Vagina (tissue), 2 donors: ENCODE results near the gene AEBP1. TPM values are rescaled to one million over a fixed set of nuclear protein-coding genes. Genes with fewer than 3 reads are reported as not detected.

Experiments used
- DNase-seq, 2 donors: peaks; one replicate each; pipeline ENCODE4 v3.0.0-alpha.2; 2017; ENCODE audit errors: extremely low spot score in 2 of 2
- H3K27ac ChIP-seq: fragments of 200-600 bp; sonication (generic); one replicate; pipeline ENCODE4 v1.5.1; 2019
- H3K27me3 ChIP-seq: fragments of 200-600 bp; sonication (generic); one replicate; pipeline ENCODE4 v1.5.1; 2019
- H3K36me3 ChIP-seq, 2 donors: fragments of 200-600 bp; sonication (generic); one replicate each; pipeline ENCODE4 v1.5.1; 2017 to 2019
- H3K4me1 ChIP-seq: fragments of 200-600 bp; sonication (generic); one replicate; pipeline ENCODE4 v1.5.1; 2019
- H3K4me3 ChIP-seq, 2 donors: fragments of 200-600 bp; sonication (generic); 1 replicate in 1 of 2; 2 replicates in 1 of 2; pipeline ENCODE4 v1.5.1; 2016 to 2019
- H3K9me3 ChIP-seq: fragments of 200-600 bp; sonication (generic); one replicate; pipeline ENCODE4 v1.5.1; 2019
- CTCF ChIP-seq, 3 experiments: fragments of 450-650 bp in 2 of 3; fragments of 200-600 bp in 1 of 3; sonication (generic) in 1 of 3; IDR thresholded peaks; one replicate each; pipeline ENCODE4 v1.5.1; 2017 to 2019; ENCODE audit warnings: antibody characterized with exemption in 3 of 3, mild to moderate bottlenecking in 2 of 3, moderate library complexity in 2 of 3
- POLR2A ChIP-seq, 2 donors: fragments of 450-650 bp; IDR thresholded peaks; one replicate each; pipeline ENCODE4 v1.6.1; 2017; ENCODE audit warnings: antibody characterized with exemption in 2 of 2, mild to moderate bottlenecking in 2 of 2, moderate library complexity in 2 of 2
- POLR2AphosphoS5 ChIP-seq, 2 donors: sonication (generic); formaldehyde crosslinking; IDR thresholded peaks; one replicate each; pipeline ENCODE4 v1.9.0; 2017; ENCODE audit warnings: antibody characterized with exemption in 2 of 2, mild to moderate bottlenecking in 2 of 2, low read depth in 1 of 2; ENCODE audit not compliant: insufficient read depth in 1 of 2
- intact Hi-C: fragments of 100-400 bp; cut with DNase I; formaldehyde crosslinking; loops from one replicate; pipeline ENCODE4 v1.15.1; 2023
- total RNA-seq: library from RNA; depleted of rRNA; stranded (reverse); fragments of >200 nt; gene quantifications from one replicate; pipeline ENCODE4 v1.2.3, GENCODE V29; 2016

The AEBP1 gene
- total RNA-seq, 1 donor from 2014 or later = 321 TPM

DNA sequence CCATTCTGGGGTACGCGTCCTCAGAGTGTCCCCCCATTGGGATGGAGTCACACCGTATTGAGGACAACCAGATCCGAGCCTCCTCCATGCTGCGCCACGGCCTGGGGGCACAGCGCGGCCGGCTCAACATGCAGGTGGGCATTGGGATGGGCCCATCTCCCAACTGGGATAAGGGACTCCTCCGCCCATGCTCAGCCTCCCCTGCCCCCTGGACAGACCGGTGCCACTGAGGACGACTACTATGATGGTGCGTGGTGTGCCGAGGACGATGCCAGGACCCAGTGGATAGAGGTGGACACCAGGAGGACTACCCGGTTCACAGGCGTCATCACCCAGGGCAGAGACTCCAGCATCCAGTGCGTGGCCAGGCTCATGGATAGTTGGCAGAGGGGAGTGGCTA is 5.8 kb downstream of the AEBP1 start:
- Histone ChIP-seq H3K9me3 (no peaks in the 10 kb centered on the region), H3K4me3 (no peak overlapping the region), H3K36me3 (peaks cover 0 to 76% of the 10 kb centered on the region in 2 donors), H3K27ac (no peak overlapping the region), H3K27me3 (no peaks in the 10 kb centered on the region), H3K4me1 (peaks cover 28% of the 10 kb centered on the region)
- intact Hi-C loops = no loop called here
- TF ChIP-seq POLR2A (IDR thresholded peaks at IDR 0.05) = no peak
- TF ChIP-seq POLR2AphosphoS5 (IDR thresholded peaks at IDR 0.05; ENCODE audit: insufficient read depth in 1 of 2, low read depth in 1 of 2) = no peak
- no peak for TF ChIP-seq CTCF (IDR thresholded peaks at IDR 0.05)
- DNase-seq = no peak

DNA sequence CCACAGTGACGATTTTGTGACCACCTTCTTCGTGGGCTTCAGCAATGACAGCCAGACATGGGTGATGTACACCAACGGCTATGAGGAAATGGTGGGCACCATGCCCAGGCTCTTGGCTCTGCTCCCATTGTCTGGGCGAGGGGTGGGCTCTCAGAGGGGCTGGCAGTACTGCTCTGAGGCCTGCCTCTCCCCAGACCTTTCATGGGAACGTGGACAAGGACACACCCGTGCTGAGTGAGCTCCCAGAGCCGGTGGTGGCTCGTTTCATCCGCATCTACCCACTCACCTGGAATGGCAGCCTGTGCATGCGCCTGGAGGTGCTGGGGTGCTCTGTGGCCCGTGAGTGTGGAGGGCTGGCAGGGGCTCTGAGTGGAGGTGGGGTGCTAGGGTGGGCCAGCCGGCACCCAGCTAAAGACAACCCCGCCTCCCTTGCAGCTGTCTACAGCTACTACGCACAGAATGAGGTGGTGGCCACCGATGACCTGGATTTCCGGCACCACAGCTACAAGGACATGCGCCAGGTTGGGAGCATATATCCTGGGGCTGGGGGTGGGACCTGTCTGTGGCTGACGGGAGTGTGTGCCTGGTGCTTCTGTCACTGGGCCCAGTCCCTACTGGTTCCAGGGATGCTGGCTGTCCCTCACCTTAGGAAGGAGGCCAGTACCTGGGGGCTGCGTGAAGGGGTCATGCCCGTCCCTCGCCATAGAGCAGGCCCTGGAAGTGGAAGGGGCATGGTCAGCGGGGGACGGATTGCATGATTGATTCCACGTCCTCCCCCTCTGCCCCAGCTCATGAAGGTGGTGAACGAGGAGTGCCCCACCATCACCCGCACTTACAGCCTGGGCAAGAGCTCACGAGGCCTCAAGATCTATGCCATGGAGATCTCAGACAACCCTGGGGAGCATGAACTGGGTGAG is 6.8 kb downstream of the AEBP1 start:
- DNase-seq = no peak
- no peak overlapping the region for H3K27ac ChIP-seq
- H3K4me3 ChIP-seq = no peak overlapping the region
- H3K9me3 ChIP-seq = no peaks in the 10 kb centered on the region
- no peak for TF ChIP-seq POLR2A (IDR thresholded peaks at IDR 0.05)
- no peak for TF ChIP-seq POLR2AphosphoS5 (IDR thresholded peaks at IDR 0.05; ENCODE audit: insufficient read depth in 1 of 2, low read depth in 1 of 2)
- H3K27me3 ChIP-seq = no peaks in the 10 kb centered on the region
- intact Hi-C loops = no loop called here
- peaks cover 26% of the 10 kb centered on the region for H3K4me1 ChIP-seq
- H3K36me3 ChIP-seq = peaks cover 0 to 86% of the 10 kb centered on the region in 2 donors

- intact Hi-C loops = no loop called here
- H3K9me3 ChIP-seq = no peaks in the 10 kb centered on the region
- no peaks in the 10 kb centered on the region for H3K27me3 ChIP-seq
- peaks cover 18% of the 10 kb centered on the region for H3K4me1 ChIP-seq
- H3K4me3 ChIP-seq = no peak overlapping the region
- no peak overlapping the region for H3K27ac ChIP-seq
- DNase-seq = no peak
- TF ChIP-seq CTCF (IDR thresholded peaks at IDR 0.05) = no peak
- TF ChIP-seq POLR2A (IDR thresholded peaks at IDR 0.05) = no peak
- no peak for TF ChIP-seq POLR2AphosphoS5 (IDR thresholded peaks at IDR 0.05; ENCODE audit: insufficient read depth in 1 of 2, low read depth in 1 of 2)
- peaks cover 0 to 90% of the 10 kb centered on the region in 2 donors for H3K36me3 ChIP-seq
Observed at GRCh38 chr7:44111761-44112160, 7.6 kb downstream of the AEBP1 start.

- Histone ChIP-seq H3K27me3 (no peaks in the 10 kb centered on the region), H3K4me3 (no peak overlapping the region), H3K27ac (no peak overlapping the region), H3K9me3 (no peaks in the 10 kb centered on the region), H3K36me3 (peaks cover 0 to 87% of the 10 kb centered on the region in 2 donors), H3K4me1 (peaks cover 12% of the 10 kb centered on the region)
- DNase-seq = no peak
- TF ChIP-seq CTCF (IDR thresholded peaks at IDR 0.05) = no peak
- intact Hi-C loops = no loop called here
Observed at GRCh38 chr7:44112231-44112996, 8.3 kb downstream of the AEBP1 start.

GRCh38 chr7:44112997-44113763 is 9.0 kb downstream of the AEBP1 start:
- DNase-seq = no peak
- Histone ChIP-seq H3K27ac (no peak overlapping the region), H3K36me3 (peaks cover 0 to 85% of the 10 kb centered on the region in 2 donors), H3K27me3 (no peaks in the 10 kb centered on the region), H3K9me3 (no peaks in the 10 kb centered on the region), H3K4me1 (peaks cover 4% of the 10 kb centered on the region), H3K4me3 (no peak overlapping the region)
- TF ChIP-seq POLR2A (IDR thresholded peaks at IDR 0.05) = no peak
- TF ChIP-seq POLR2AphosphoS5 (IDR thresholded peaks at IDR 0.05; ENCODE audit: insufficient read depth in 1 of 2, low read depth in 1 of 2) = no peak
- TF ChIP-seq CTCF (IDR thresholded peaks at IDR 0.05) = no peak
- intact Hi-C loops = no loop called here
